OCI-LY3 (cell line): ENCODE data around the gene SUPT6H.

Source experiments
- H2AFZ ChIP-seq: fragments of 200-600, 300-600 bp; shearing (Covaris generic); 2 replicates; pipeline ENCODE4 v1.6.0; 2014; ENCODE audit warnings: antibody characterized with exemption, low read depth, low read length
- H3K27ac ChIP-seq: fragments of 200-600, 300-600 bp; sonication (generic); 2 replicates; pipeline ENCODE4 v1.5.1; 2014; ENCODE audit warnings: mild to moderate bottlenecking, low read length, moderate library complexity, mixed read lengths
- H3K27me3 ChIP-seq: fragments of 200-600, 300-600 bp; sonication (generic); 2 replicates; pipeline ENCODE4 v1.6.1; 2014; ENCODE audit warnings: low read depth, low read length, mixed read lengths
- H3K36me3 ChIP-seq: fragments of 200-600, 300-600 bp; sonication (generic); replicated peaks from 2 replicates; pipeline ENCODE3; 2014; ENCODE audit warnings: low read depth, low read length, mixed read lengths
- H3K4me1 ChIP-seq: fragments of 300-600, 200-600 bp; sonication (generic); 2 replicates; pipeline ENCODE4 v1.6.1; 2014; ENCODE audit warnings: low read length, mixed read lengths
- H3K4me2 ChIP-seq: fragments of 200-600, 300-600 bp; sonication (generic); 2 replicates; pipeline ENCODE4 v1.6.1; 2014; ENCODE audit warnings: low read length, mixed read lengths
- H3K4me3 ChIP-seq: fragments of 300-600, 200-600 bp; sonication (generic); 2 replicates; pipeline ENCODE4 v1.5.1; 2014; ENCODE audit warnings: antibody characterized with exemption, mild to moderate bottlenecking, low read length, moderate library complexity
- H3K79me2 ChIP-seq: fragments of 300-600, 200-600 bp; shearing (Covaris generic); 2 replicates; pipeline ENCODE4 v1.6.1; 2014; ENCODE audit warnings: mild to moderate bottlenecking, low read length, mixed read lengths
- H3K9ac ChIP-seq: fragments of 300-600, 200-600 bp; shearing (Covaris generic); 2 replicates; pipeline ENCODE4 v1.6.0; 2014; ENCODE audit warnings: mild to moderate bottlenecking, low read length, moderate library complexity
- H3K9me3 ChIP-seq: fragments of 200-600, 300-600 bp; shearing (Covaris generic); 2 replicates; pipeline ENCODE4 v1.6.1; 2014; ENCODE audit warnings: low read length, mixed read lengths; ENCODE audit not compliant: insufficient read depth
- H4K20me1 ChIP-seq: fragments of 200-600, 300-600 bp; sonication (generic); 2 replicates; pipeline ENCODE4 v1.6.1; 2016; ENCODE audit warnings: low read length, mixed read lengths; ENCODE audit not compliant: insufficient read depth
- CTCF ChIP-seq: fragments of 200-600, 300-600 bp; sonication (generic); IDR thresholded peaks from 2 replicates; pipeline ENCODE4 v1.5.1; 2014; ENCODE audit warnings: antibody characterized with exemption, low read length, low read depth
- EZH2phosphoT487 ChIP-seq: fragments of 200-600 bp; shearing (Covaris generic); IDR thresholded peaks from 2 replicates; pipeline ENCODE4 v1.6.1; 2018; ENCODE audit warnings: antibody characterized with exemption, mixed run types, low read depth

The SUPT6H gene

GRCh38 chr17:28684963-28685362 is 23.0 kb downstream of the SUPT6H start:
- Histone ChIP-seq H3K79me2 (no peaks in the 10 kb centered on the region), H4K20me1 (no peaks in the 10 kb centered on the region), H3K4me3 (no peak overlapping the region), H3K27ac (no peak overlapping the region), H2AFZ (no peak overlapping the region), H3K36me3 (peaks cover 76% of the 10 kb centered on the region), H3K27me3 (no peaks in the 10 kb centered on the region), H3K4me1 (no peaks in the 10 kb centered on the region), H3K4me2 (no peak overlapping the region), H3K9ac (no peak overlapping the region), H3K9me3 (no peaks in the 10 kb centered on the region)
- TF ChIP-seq EZH2phosphoT487 (no peak), CTCF (no peak)

GRCh38 chr17:28685366-28685765 is 23.4 kb downstream of the SUPT6H start:
- Histone ChIP-seq H3K27me3 (no peaks in the 10 kb centered on the region), H2AFZ (no peak overlapping the region), H3K9me3 (no peaks in the 10 kb centered on the region), H3K4me2 (no peak overlapping the region), H3K79me2 (no peaks in the 10 kb centered on the region), H4K20me1 (no peaks in the 10 kb centered on the region), H3K4me3 (no peak overlapping the region), H3K36me3 (peaks cover 80% of the 10 kb centered on the region), H3K9ac (no peak overlapping the region), H3K4me1 (no peaks in the 10 kb centered on the region), H3K27ac (no peak overlapping the region)
- TF ChIP-seq EZH2phosphoT487 (no peak), CTCF (no peak)

GRCh38 chr17:28686296-28686695 is 24.3 kb downstream of the SUPT6H start:
- H3K4me3 ChIP-seq = no peak overlapping the region
- H4K20me1 ChIP-seq = no peaks in the 10 kb centered on the region
- H3K4me1 ChIP-seq = no peaks in the 10 kb centered on the region
- TF ChIP-seq CTCF (no peak), EZH2phosphoT487 (no peak)
- no peak overlapping the region for H3K4me2 ChIP-seq
- H3K79me2 ChIP-seq = no peaks in the 10 kb centered on the region
- H3K27ac ChIP-seq = no peak overlapping the region
- H3K9me3 ChIP-seq = no peaks in the 10 kb centered on the region
- no peak overlapping the region for H2AFZ ChIP-seq
- H3K27me3 ChIP-seq = no peaks in the 10 kb centered on the region
- H3K36me3 ChIP-seq = peaks cover 81% of the 10 kb centered on the region
- H3K9ac ChIP-seq = no peak overlapping the region

GRCh38 chr17:28688481-28688880 is 26.5 kb downstream of the SUPT6H start:
- Histone ChIP-seq H3K4me3 (no peak overlapping the region), H3K4me2 (no peak overlapping the region), H3K36me3 (peaks cover 63% of the 10 kb centered on the region), H3K4me1 (no peaks in the 10 kb centered on the region), H4K20me1 (no peaks in the 10 kb centered on the region), H3K9me3 (no peaks in the 10 kb centered on the region), H3K27me3 (no peaks in the 10 kb centered on the region), H3K79me2 (no peaks in the 10 kb centered on the region), H3K9ac (no peak overlapping the region), H3K27ac (no peak overlapping the region), H2AFZ (no peak overlapping the region)
- TF ChIP-seq CTCF (no peak), EZH2phosphoT487 (no peak)
